HG02642 (cell line): Measurements from ENCODE around the gene TBCD.
"Not testable (repeated sequence)": the region's sequence is repeated elsewhere in the genome, so short reads cannot be mapped to it uniquely, and the experiment has no call there.

Source experiments
- ATAC-seq: cut with Tn5 transposase; IDR thresholded peaks from one replicate; pipeline ENCODE4 v1.9.1; 2021; ENCODE audit warnings: mild to moderate bottlenecking; ENCODE audit not compliant: unreplicated experiment, poor library complexity

TBCD gene

GRCh38 chr17:82976982-82977488, 225.2 kb downstream of the TBCD start:
- no peak for ATAC-seq

GRCh38 chr17:82977606-82978005, 225.7 kb downstream of the TBCD start:
- ATAC-seq: no peak

DNA sequence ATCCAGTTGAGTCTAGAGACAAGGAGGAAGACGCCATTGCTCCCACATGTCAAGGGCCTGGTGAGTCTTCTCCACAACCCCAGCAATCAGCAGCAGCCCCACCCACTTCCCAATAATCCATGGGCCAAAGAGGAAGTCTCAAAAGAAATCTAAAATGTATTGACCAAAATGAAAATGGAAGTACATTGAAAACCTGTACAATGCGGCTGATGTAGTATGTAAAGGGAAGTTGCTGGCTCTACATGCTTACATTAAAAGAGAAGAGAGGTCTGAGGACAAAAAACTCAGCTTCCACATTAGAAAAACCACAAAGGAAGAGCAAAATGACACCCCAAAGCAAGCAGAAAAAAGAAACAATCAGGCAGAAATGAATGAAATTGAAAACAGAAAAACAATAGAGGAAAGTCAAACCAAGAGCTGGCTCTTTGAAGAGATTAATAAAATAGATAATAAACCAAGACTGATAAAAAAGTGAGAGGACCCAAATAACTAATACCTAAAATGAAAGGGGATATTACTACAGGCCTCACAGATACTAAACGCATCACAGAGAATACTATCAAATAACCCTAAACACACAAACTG, 227.0 kb downstream of the TBCD start:
- ATAC-seq: no peak

DNA sequence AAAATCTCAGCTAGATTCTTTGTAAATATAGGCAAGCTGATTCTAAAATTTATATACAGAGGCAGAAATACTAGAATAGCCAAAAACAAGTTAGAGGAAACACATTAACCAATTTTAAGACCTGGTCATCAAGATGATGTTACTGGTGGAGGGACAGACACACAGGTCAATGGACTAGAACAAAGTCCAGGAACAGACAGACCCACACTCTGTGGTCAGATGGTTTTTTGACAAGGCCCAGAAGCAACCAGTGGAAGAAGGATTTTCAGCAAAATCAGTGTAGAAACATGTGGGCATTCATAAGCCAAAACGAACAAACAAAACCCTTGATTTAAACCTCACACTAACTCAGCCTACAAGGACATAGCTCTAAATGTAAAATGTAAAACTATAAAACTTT, 227.9 kb downstream of the TBCD start:
- ATAC-seq: no peak

DNA sequence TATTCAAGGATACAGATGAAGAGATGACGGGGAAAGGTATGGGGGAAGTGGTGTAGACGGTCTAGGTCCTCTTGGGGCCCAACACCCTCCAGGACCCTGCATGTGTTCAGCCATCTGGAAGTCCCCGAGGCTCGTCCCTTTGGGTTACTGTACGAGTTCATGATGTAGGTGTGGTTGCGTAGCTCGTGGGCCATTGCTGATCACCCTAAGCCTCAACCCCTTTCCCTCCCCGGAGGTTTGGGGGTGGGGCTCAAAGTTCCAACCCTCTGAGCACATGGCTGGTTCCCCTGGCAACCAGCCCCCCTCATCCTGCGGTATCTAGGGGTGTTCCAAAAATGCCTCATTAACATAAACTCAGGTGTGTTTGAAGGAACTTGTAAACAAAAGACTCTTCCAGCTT, 228.8 kb downstream of the TBCD start:
- no peak for ATAC-seq

DNA sequence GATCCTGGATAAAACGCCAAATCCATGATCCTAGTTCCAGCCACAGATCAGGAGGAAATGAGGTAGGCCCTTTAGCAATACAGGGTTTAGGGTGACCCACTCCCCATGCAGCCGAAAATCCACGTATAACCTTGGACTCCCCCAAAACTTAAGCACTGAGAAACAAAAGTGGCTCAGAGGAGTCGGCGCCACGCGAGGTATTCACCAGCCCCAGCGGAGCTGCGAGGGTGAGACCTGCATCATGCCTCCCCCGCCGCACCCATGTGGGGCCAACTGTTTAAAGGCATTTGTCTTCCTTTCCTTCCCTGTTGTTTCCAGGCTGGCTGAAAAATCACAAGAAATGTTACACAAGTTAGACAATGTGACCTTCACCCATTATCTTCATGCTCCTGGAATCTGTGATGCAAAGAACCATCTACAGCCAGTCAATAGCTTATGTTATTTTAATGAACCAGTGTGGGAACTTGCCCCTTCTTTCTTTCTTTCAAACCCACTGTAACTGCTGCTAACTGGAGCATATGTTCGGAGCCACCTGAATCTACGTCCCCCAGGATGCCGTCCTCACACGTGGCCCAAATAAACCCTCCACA, 229.4 kb downstream of the TBCD start:
- ATAC-seq: no peak

DNA sequence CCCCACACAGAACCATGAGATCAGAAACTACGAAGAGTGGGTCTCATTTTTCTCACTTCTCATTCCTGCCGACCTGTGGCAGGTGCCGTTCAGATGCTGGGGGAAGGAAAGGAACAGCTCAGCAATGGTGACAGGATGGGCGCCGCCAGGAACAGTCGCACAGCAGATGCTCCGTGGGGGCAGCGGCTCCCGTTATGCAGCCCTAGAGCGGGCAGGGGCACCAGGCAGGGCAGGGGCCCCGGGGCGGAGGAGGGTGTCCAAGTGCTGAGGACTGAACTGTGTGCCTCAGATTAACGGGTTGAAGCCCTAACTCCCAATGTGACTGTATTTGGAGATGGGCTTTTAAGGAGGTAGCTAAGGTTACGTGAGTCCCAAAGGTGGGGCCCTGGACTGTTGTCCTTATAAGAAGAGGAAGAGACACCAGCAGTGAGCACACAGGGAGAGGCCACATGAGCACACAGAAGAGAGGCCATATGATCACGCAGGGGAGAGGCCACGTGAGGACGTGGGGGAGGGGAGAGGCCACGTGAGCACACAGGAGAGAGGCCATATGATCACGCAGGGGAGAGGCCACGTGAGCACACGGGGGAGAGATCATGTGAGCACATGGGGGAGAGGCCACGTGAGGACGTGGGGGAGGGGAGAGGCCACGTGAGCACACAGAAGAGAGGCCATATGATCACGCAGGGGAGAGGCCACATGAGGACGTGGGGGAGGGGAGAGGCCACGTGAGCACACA, 231.8 kb downstream of the TBCD start:
- ATAC-seq: no peak

GRCh38 chr17:82984249-82984617, 232.4 kb downstream of the TBCD start:
- ATAC-seq: not testable (repeated sequence)

DNA sequence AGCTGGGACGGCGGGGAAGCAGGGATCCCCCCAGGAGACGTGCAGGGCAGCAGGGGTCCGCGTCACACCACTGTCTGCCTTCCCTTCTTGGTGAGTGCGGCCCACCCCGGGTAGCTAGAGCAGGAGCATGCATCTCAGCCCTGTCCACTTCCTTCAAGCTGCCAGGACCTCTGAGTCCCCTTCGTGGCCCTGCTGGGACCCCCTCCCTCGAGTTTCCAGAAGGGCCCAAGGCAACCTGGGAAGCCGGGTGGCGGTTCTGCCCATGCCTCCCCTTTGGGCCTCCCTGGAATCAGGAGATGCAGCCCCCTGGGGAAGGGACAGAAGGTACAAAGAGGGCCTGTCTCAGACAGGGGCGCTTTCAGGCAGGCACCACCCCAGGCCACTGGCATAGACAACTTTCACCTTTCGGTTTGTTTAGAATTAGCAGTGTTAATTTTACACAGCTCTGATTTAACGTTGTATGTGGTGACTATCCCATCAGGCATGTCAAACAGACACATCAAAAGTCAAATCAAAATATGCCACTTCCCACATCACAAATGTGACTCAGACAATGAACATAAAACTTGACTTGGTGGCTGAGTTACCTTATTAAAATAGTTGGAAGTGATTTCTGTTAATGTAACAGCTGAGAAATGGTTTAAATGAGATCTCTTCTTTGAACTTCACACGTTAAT, 233.0 kb downstream of the TBCD start:
- no peak for ATAC-seq

GRCh38 chr17:82985428-82985805, 233.6 kb downstream of the TBCD start:
- ATAC-seq: no peak

DNA sequence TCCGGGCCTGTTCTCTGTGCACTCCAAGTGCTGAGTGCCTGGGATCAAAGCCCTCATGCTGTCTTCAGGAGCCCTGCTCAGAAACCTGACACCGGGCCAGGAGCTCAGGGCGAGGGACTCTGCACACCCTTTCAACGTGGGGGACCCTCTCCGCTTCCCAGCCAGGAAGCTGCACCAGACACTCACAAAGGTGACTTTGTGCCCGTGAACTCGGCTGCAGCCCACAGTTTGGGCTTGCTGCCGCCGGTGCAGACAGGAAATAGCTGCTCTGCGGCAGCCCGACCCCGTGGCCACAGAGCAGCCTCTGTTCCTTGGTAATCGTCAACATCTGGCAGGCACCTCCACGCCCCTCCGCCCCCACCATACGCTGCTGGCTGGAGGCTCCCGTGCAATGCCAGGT, 234.1 kb downstream of the TBCD start:
- ATAC-seq: no peak

DNA sequence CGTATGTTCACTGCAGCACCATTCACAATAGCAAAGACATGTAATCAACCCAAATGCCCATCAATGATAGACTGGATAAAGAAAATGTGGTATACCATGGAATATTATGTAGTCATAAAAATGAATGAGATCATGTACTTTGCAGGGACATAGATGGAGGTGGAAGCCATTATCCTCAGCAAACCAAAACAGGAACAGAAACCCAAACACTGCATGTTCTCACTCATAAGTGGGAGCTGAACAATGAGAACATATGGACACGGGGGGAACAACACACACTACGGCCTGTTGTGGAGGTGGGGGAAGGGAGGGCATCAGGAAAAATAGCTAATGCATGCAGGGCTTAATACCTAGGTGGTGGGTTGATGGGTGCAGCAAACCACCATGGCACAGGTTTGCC, 237.2 kb downstream of the TBCD start:
- not testable (repeated sequence) for ATAC-seq

DNA sequence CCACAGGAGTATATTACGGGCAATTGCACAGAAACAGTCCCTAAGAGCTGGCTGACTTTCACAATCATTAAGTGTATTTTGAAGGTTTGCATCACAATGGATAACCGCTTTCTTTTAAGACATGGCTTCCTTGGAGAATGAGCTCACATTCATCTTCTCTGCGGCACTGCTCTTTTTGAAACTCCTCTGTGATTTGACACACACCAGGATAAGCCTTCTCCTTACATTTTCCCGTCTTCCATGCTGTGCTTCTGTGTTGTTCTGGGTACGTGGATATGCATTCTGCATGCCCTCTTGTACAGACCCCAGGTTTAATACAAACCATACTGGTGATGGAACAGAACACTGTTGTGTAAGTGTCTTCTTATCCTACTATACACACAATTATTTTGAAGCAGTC, 238.0 kb downstream of the TBCD start:
- no peak for ATAC-seq

DNA sequence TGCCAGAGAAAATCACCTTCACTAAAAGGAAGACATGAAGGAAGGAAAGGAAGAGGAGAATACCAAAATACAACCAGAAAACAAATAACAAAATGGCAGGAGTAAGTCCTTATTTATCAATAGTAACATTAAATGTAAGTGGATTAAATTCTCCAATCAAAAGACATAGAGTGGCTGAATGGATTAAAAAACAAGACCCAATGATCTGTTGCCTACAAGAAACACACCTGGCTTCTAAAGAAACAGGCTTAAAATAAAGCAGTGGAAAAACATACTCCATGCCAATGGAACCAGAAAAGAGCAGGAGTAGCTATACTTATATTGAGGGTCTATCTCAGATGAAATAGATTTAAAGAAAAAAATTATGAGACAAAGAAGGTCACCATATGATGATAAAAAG, 241.1 kb downstream of the TBCD start:
- ATAC-seq: no peak
